HUES48 (cell line): ENCODE measurements around the gene MYO15B.

Experiments used
- H3K27ac ChIP-seq: one replicate; pipeline ENCODE4 v1.7.0; 2013; ENCODE audit warnings: low read depth, low read length, inconsistent platforms
- H3K27me3 ChIP-seq: 2 replicates; pipeline ENCODE4 v1.6.1; 2013; ENCODE audit warnings: mild to moderate bottlenecking, low read length; ENCODE audit not compliant: control insufficient read depth, insufficient read depth
- H3K36me3 ChIP-seq: 2 replicates; pipeline ENCODE4 v1.6.1; 2013; ENCODE audit warnings: low read length; ENCODE audit not compliant: control insufficient read depth, insufficient read depth
- H3K4me1 ChIP-seq: 2 replicates; pipeline ENCODE4 v1.6.1; 2013; ENCODE audit warnings: mild to moderate bottlenecking, low read length; ENCODE audit not compliant: control insufficient read depth, insufficient read depth
- H3K4me3 ChIP-seq: 2 replicates; pipeline ENCODE4 v1.5.1; 2013; ENCODE audit warnings: mild to moderate bottlenecking, low read depth, low read length
- H3K9ac ChIP-seq: 2 replicates; pipeline ENCODE4 v1.6.1; 2013; ENCODE audit warnings: mild to moderate bottlenecking, low read depth, low read length, moderate library complexity
- H3K9me3 ChIP-seq: 2 replicates; pipeline ENCODE4 v1.6.1; 2013; ENCODE audit warnings: low read length; ENCODE audit not compliant: control insufficient read depth, insufficient read depth

MYO15B gene

DNA sequence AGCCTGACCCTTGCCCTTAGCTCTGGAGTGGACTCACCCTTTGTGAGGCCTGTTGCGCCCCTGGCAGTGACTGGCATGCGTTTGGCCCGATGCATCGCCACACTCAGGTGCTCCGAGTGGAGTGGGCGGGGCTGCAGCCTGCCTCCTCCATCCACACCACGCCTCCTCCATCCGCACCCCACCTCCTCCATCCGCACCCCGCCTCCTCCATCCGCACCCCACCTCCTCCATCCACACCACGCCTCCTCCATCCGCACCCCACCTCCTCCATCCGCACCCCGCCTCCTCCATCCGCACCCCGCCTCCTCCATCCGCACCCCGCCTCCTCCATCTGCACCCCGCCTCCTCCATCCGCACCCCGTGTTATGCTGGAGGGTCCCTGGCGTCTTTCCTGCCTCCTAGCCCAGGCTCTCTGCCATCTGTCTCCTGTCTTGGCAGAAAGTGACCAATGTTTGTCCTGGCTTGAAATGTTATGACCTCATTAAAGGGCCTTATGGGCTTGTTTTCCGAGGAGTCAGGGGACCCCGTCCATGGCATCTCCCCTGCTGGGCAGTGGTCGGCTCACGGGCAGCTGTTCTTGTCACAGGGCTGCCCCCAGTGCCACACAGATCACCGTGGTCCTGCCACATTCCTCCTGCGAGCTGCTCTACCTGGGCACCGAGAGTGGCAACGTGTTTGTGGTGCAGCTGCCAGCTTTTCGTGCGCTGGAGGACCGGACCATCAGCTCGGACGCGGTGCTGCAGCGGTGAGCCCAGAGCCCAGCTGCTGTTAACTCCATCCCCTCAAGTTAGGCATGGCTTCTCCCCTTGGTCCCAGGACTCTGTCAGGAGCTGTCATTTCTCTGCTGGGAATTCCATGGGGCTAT lies 28.7 kb upstream of the MYO15B start:
- Histone ChIP-seq H3K27ac (no peak overlapping the region), H3K4me1 (no peaks in the 10 kb centered on the region), H3K4me3 (no peak overlapping the region), H3K27me3 (no peaks in the 10 kb centered on the region), H3K36me3 (peaks cover 13% of the 10 kb centered on the region), H3K9ac (no peak overlapping the region), H3K9me3 (no peaks in the 10 kb centered on the region)

GRCh38 chr17:75559958-75560533 lies 27.6 kb upstream of the MYO15B start:
- Histone ChIP-seq H3K27ac (no peak overlapping the region), H3K9me3 (no peaks in the 10 kb centered on the region), H3K4me3 (no peak overlapping the region), H3K4me1 (no peaks in the 10 kb centered on the region), H3K27me3 (no peaks in the 10 kb centered on the region), H3K9ac (no peak overlapping the region), H3K36me3 (peaks cover 17% of the 10 kb centered on the region)

GRCh38 chr17:75561927-75562603 lies 25.5 kb upstream of the MYO15B start:
- no peak overlapping the region for H3K4me3 ChIP-seq
- H3K27ac ChIP-seq = no peak overlapping the region
- H3K27me3 ChIP-seq = no peaks in the 10 kb centered on the region
- H3K9me3 ChIP-seq = no peaks in the 10 kb centered on the region
- peaks cover 17% of the 10 kb centered on the region for H3K36me3 ChIP-seq
- no peak overlapping the region for H3K9ac ChIP-seq
- no peaks in the 10 kb centered on the region for H3K4me1 ChIP-seq

GRCh38 chr17:75563063-75563758 lies 24.4 kb upstream of the MYO15B start:
- no peak overlapping the region for H3K9ac ChIP-seq
- H3K4me3 ChIP-seq = no peak overlapping the region
- H3K27me3 ChIP-seq = no peaks in the 10 kb centered on the region
- H3K9me3 ChIP-seq = no peaks in the 10 kb centered on the region
- H3K27ac ChIP-seq = no peak overlapping the region
- peaks cover 17% of the 10 kb centered on the region for H3K36me3 ChIP-seq
- no peaks in the 10 kb centered on the region for H3K4me1 ChIP-seq

DNA sequence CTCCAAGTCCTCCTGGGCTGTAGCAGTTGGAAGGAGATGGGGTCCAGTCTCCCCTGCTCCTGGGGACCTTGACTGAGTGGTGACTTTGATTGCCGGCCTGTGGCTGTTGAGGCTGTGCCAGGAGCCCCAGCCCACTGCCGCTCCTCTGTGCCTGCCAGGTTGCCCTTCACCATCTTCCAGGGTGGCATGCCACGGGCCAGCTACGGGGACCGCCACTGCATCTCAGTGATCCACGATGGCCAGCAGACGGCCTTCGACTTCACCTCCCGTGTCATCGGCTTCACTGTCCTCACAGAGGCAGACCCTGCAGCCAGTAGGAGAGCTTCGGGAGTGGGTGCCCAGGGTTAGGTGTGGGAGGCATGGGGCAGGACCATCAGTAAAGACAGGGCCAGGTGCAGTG lies 23.4 kb upstream of the MYO15B start:
- H3K9ac ChIP-seq = no peak overlapping the region
- no peak overlapping the region for H3K4me3 ChIP-seq
- no peaks in the 10 kb centered on the region for H3K4me1 ChIP-seq
- peaks cover 23% of the 10 kb centered on the region for H3K36me3 ChIP-seq
- no peaks in the 10 kb centered on the region for H3K9me3 ChIP-seq
- H3K27ac ChIP-seq = no peak overlapping the region
- no peaks in the 10 kb centered on the region for H3K27me3 ChIP-seq

DNA sequence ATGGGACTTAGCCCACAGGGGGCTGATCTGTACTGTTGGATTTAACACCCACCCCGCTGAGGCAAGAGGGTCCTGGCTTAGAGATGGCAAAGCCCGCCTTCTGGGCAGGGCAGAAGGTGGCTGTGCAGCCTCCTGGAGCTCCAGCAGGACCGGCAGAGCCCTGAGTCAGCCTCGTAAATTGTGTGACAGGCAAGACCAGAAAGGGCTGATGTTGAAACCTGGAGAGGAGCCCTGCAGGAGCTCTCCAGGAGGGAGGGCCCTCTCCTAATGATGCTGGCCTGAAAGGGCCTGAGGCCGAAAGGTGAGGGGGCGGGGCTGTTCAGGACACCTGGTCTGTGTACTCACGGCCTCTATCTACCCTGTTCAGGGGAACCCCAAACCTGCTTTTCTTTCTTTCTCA lies 22.5 kb upstream of the MYO15B start:
- no peak overlapping the region for H3K4me3 ChIP-seq
- H3K9me3 ChIP-seq = no peaks in the 10 kb centered on the region
- H3K4me1 ChIP-seq = no peaks in the 10 kb centered on the region
- H3K36me3 ChIP-seq = peaks cover 24% of the 10 kb centered on the region
- H3K9ac ChIP-seq = no peak overlapping the region
- H3K27ac ChIP-seq = no peak overlapping the region
- H3K27me3 ChIP-seq = no peaks in the 10 kb centered on the region

GRCh38 chr17:75565618-75566017 lies 22.0 kb upstream of the MYO15B start:
- H3K9me3 ChIP-seq = no peaks in the 10 kb centered on the region
- H3K27ac ChIP-seq = no peak overlapping the region
- H3K27me3 ChIP-seq = no peaks in the 10 kb centered on the region
- H3K4me1 ChIP-seq = no peaks in the 10 kb centered on the region
- H3K36me3 ChIP-seq = peaks cover 29% of the 10 kb centered on the region
- H3K4me3 ChIP-seq = no peak overlapping the region
- no peak overlapping the region for H3K9ac ChIP-seq

DNA sequence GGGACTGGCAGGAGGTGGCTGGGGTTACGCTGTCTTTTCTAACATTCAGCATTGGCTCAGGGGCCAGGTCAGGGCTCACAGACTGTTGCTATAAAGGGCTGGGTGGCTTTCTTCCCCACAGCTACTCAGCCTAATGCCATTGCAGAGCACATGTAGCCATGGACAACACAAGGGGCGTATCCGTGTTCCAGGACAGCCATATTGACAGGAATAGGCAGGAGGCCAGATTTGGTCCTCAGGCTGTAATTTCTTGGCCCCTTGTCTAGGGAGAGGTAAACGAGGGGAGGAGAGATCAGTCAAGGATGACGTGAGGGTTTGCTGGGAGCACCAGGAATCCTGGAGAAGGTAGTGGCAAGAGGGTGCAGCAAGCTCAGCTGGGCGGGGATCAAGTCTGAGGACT lies 21.2 kb upstream of the MYO15B start:
- Histone ChIP-seq H3K9me3 (no peaks in the 10 kb centered on the region), H3K4me1 (no peaks in the 10 kb centered on the region), H3K4me3 (no peak overlapping the region), H3K27me3 (no peaks in the 10 kb centered on the region), H3K9ac (no peak overlapping the region), H3K27ac (no peak overlapping the region), H3K36me3 (peaks cover 29% of the 10 kb centered on the region)

- Histone ChIP-seq H3K27me3 (no peaks in the 10 kb centered on the region), H3K4me3 (no peak overlapping the region), H3K9me3 (no peaks in the 10 kb centered on the region), H3K27ac (no peak overlapping the region), H3K4me1 (no peaks in the 10 kb centered on the region), H3K36me3 (peaks cover 29% of the 10 kb centered on the region), H3K9ac (no peak overlapping the region)
These were observed 20.8 kb upstream of the MYO15B start for GRCh38 chr17:75566834-75567233.

GRCh38 chr17:75568412-75569255 lies 19.0 kb upstream of the MYO15B start:
- no peak overlapping the region for H3K27ac ChIP-seq
- no peak overlapping the region for H3K9ac ChIP-seq
- H3K9me3 ChIP-seq = no peaks in the 10 kb centered on the region
- H3K4me1 ChIP-seq = no peaks in the 10 kb centered on the region
- no peaks in the 10 kb centered on the region for H3K27me3 ChIP-seq
- H3K36me3 ChIP-seq = peaks cover 22% of the 10 kb centered on the region
- H3K4me3 ChIP-seq = no peak overlapping the region
